Measurements from ENCODE around the gene SEMA4A. TPM values are rescaled to one million over a fixed set of nuclear protein-coding genes. Genes with fewer than 3 reads are reported as not detected.

SEMA4A gene
- total and polyA plus RNA-seq, 2 of the 8 experiments (the other 6 are each of a cell fraction or from before 2014, with no cell fraction given): 7.3 to 10.6 TPM

- TF ChIP-seq CHD7 (IDR thresholded peaks at IDR 0.05; ENCODE audit: insufficient replicate concordance, low read length): no peak
- TF ChIP-seq BCL11A (IDR thresholded peaks at IDR 0.05; ENCODE audit: low read depth in 2 of 2, low read length in 2 of 2): no peak
- no peak for TF ChIP-seq RFX5 (IDR thresholded peaks at IDR 0.05; ENCODE audit: borderline replicate concordance, low read depth, low read length)
- no peak for TF ChIP-seq JUN (IDR thresholded peaks at IDR 0.05; ENCODE audit: low read depth, low read length)
- TF ChIP-seq TBP (IDR thresholded peaks at IDR 0.05; ENCODE audit: low read depth, low read length): no peak
- peak in 1 of 2 experiments; percentile 25; a peak in 1 of 3 replicates for TF ChIP-seq POLR2A (IDR thresholded peaks at IDR 0.05; ENCODE audit: control extremely low read depth in 1 of 2, low read depth in 2 of 2, low read length in 2 of 2)
- TF ChIP-seq CEBPB (IDR thresholded peaks at IDR 0.05; ENCODE audit: low read depth, low read length): no peak
- TF ChIP-seq CREB1 (IDR thresholded peaks at IDR 0.05): peak; percentile 44; the same call in 1 of the 2 replicates
Observed at GRCh38 chr1:156160743-156161171, 7.4 kb downstream of the SEMA4A start (continued).
